SK-N-MC (cell line): ENCODE data around the gene PFKFB3.

ENCODE experiments used
- EZH2 ChIP-seq: fragments of 200-600 bp; sonication (generic); IDR thresholded peaks from one replicate; pipeline ENCODE4 v1.6.1; 2017; ENCODE audit warnings: antibody characterized with exemption
- FOXP2 ChIP-seq: optimal IDR thresholded peaks from 2 replicates; pipeline ENCODE3; 2011; ENCODE audit warnings: mild to moderate bottlenecking, moderate library complexity; ENCODE audit not compliant: insufficient read depth; ENCODE audit errors: extremely low read length, control extremely low read depth
- POLR2AphosphoS5 ChIP-seq: IDR thresholded peaks from 2 replicates; pipeline ENCODE4 v1.6.1; 2012; ENCODE audit warnings: mild to moderate bottlenecking, low read depth, low read length, borderline replicate concordance

GRCh38 chr10:6175329-6176055 lies 27.2 kb upstream of the PFKFB3 start:
- no peak for TF ChIP-seq POLR2AphosphoS5
- TF ChIP-seq EZH2 = no peak
- TF ChIP-seq FOXP2 = no peak
